A673 (cell line): Measurements from ENCODE around the gene NAV2. TPM values are rescaled to one million over a fixed set of nuclear protein-coding genes. Genes with fewer than 3 reads are reported as not detected.

Experiments used
- BruUV-seq: library from RNA; stranded (reverse); fragments of 400-500 nt; replicated peaks from 2 replicates; lab custom pipeline; 2021; lab: Mats Ljungman, UMichigan
- CTCF ChIA-PET: fragments of 300-600 bp; sonication (Branson Sonifier 250); formaldehyde crosslinking; loops from one replicate; lab custom pipeline; 2022; ENCODE audit warnings: antibody characterized with exemption; lab: Charles Lee
- POLR2A ChIA-PET: fragments of 300-600 bp; sonication (Branson Sonifier 250); formaldehyde crosslinking; loops from one replicate; lab custom pipeline; 2022; ENCODE audit warnings: antibody characterized with exemption; ENCODE audit not compliant: low non-redundant PET; lab: Charles Lee
- DNase-seq: peaks from one replicate; pipeline ENCODE4 v3.0.0-alpha.2; 2015; ENCODE audit warnings: low spot score
- H3K27ac ChIP-seq: fragments of 200-600 bp; sonication (generic); 2 replicates; pipeline ENCODE4 v1.5.1; 2016; ENCODE audit warnings: mixed run types, low read depth, mild to moderate bottlenecking, mixed read lengths, antibody characterized with exemption, low read length; ENCODE audit not compliant: poor library complexity, severe bottlenecking
- H3K27me3 ChIP-seq: fragments of 200-600 bp; sonication (generic); replicated peaks from 2 replicates; pipeline ENCODE4 v1.6.1; 2017; ENCODE audit warnings: mixed run types, low read depth, mild to moderate bottlenecking, mixed read lengths, antibody characterized with exemption, low read length; ENCODE audit not compliant: insufficient read depth, poor library complexity
- H3K36me3 ChIP-seq: fragments of 200-600 bp; sonication (generic); 2 replicates; pipeline ENCODE4 v1.6.1; 2016; ENCODE audit warnings: mixed run types, mild to moderate bottlenecking, mixed read lengths, antibody characterized with exemption, low read length; ENCODE audit not compliant: insufficient read depth, poor library complexity, severe bottlenecking
- H3K4me1 ChIP-seq: fragments of 200-600 bp; sonication (generic); 2 replicates; pipeline ENCODE4 v1.6.1; 2017; ENCODE audit warnings: mixed run types, mild to moderate bottlenecking, mixed read lengths, antibody characterized with exemption, low read length; ENCODE audit not compliant: insufficient read depth, poor library complexity, severe bottlenecking
- H3K4me3 ChIP-seq: fragments of 200-600 bp; sonication (generic); 2 replicates; pipeline ENCODE4 v1.5.1; 2016; ENCODE audit warnings: low read depth, mixed run types, mild to moderate bottlenecking, mixed read lengths, low read length; ENCODE audit not compliant: poor library complexity, severe bottlenecking
- H3K9me3 ChIP-seq: fragments of 200-600 bp; sonication (generic); 2 replicates; pipeline ENCODE4 v1.6.1; 2016; ENCODE audit warnings: mixed run types, low read depth, mild to moderate bottlenecking, mixed read lengths, antibody characterized with exemption, low read length; ENCODE audit not compliant: poor library complexity, severe bottlenecking
- CTCF ChIP-seq: fragments of 300-800, 200-600 bp; sonication (generic); conservative IDR thresholded peaks from 2 replicates; pipeline ENCODE4 v1.5.1; 2017; ENCODE audit warnings: low read depth, mild to moderate bottlenecking, antibody characterized with exemption, low read length, moderate library complexity, mixed read lengths
- EZH2 ChIP-seq: fragments of 200-600 bp; sonication (generic); IDR thresholded peaks from 2 replicates; pipeline ENCODE4 v1.6.1; 2017; ENCODE audit warnings: borderline replicate concordance, low read depth, mild to moderate bottlenecking, mixed read lengths, antibody characterized with exemption, low read length; ENCODE audit not compliant: poor library complexity, severe bottlenecking
- intact Hi-C: fragments of 100-400 bp; cut with micrococcal nuclease; formaldehyde crosslinking; loops from one replicate; pipeline ENCODE4 v1.10.0; 2022; ENCODE audit not compliant: unreplicated experiment
- total RNA-seq: library from RNA; stranded (reverse); gene quantifications from 2 replicates; pipeline ENCODE4 v1.2.3, GENCODE V29; 2021

Gene NAV2
- total RNA-seq, 1 experiment from 2014 or later = not detected

GRCh38 chr11:20010156-20010850, 297.7 kb downstream of the NAV2 start:
- ChIA-PET CTCF (no interaction called here), POLR2A (no interaction called here)
- Histone ChIP-seq H3K9me3 (no peaks in the 10 kb centered on the region), H3K27ac (no peak overlapping the region), H3K4me3 (no peak overlapping the region), H3K27me3 (no peaks in the 10 kb centered on the region), H3K36me3 (no peaks in the 10 kb centered on the region), H3K4me1 (no peaks in the 10 kb centered on the region)
- TF ChIP-seq CTCF (no peak), EZH2 (no peak)
- no peak for DNase-seq
- intact Hi-C loops = no loop called here
- no TSS peak for BruUV-seq

GRCh38 chr11:20010851-20011225, 298.2 kb downstream of the NAV2 start:
- no peak for DNase-seq
- BruUV-seq = no TSS peak
- POLR2A ChIA-PET = no interaction called here
- CTCF ChIA-PET = no interaction called here
- TF ChIP-seq CTCF = no peak
- TF ChIP-seq EZH2 = no peak
- Histone ChIP-seq H3K27me3 (no peaks in the 10 kb centered on the region), H3K27ac (no peak overlapping the region), H3K9me3 (no peaks in the 10 kb centered on the region), H3K4me1 (no peaks in the 10 kb centered on the region), H3K36me3 (no peaks in the 10 kb centered on the region), H3K4me3 (no peak overlapping the region)
- intact Hi-C loops = no loop called here

GRCh38 chr11:20011307-20011951, 298.8 kb downstream of the NAV2 start:
- intact Hi-C loops = no loop called here
- no peak for DNase-seq
- Histone ChIP-seq H3K27ac (no peak overlapping the region), H3K36me3 (no peaks in the 10 kb centered on the region), H3K9me3 (no peaks in the 10 kb centered on the region), H3K27me3 (no peaks in the 10 kb centered on the region), H3K4me3 (no peak overlapping the region), H3K4me1 (no peaks in the 10 kb centered on the region)
- CTCF ChIA-PET = no interaction called here
- POLR2A ChIA-PET = no interaction called here
- TF ChIP-seq CTCF (no peak), EZH2 (no peak)
- no TSS peak for BruUV-seq
